ENCODE data around the gene TNIP1. TPM values are rescaled to one million over a fixed set of nuclear protein-coding genes. Genes with fewer than 3 reads are reported as not detected.

The TNIP1 gene
- total RNA-seq, 2 experiments from 2014 or later, result 127 TPM

DNA sequence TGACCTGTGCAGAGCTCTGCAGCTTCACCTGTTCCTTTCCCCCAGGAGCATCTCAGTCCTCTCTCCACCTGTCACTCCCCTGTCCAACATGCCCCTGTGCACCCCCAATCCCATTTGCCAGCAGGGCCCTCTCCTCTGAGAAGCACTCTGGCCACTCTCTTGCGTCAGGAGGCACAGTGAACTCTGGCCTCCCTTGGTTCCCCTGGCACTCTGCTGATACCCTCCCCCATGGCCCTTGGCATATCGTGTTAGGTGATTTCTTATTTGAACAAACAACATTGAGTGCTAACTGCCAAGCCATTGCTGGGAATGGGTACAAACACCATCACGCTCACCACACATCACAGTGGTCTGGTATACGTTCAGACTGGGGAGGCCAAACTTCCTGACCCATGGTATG, 20.9 kb upstream of the TNIP1 start:
- Mint-ChIP-seq H3K4me3 (no peak overlapping the region), H3K9me3 (no peaks in the 10 kb centered on the region), H3K4me1 (peaks cover 35% of the 10 kb centered on the region), H3K27ac (peak overlapping the region; percentile 31), H3K36me3 (ENCODE audit: low read depth) (peaks cover 72% of the 10 kb centered on the region), H3K27me3 (no peaks in the 10 kb centered on the region)
- DNase-seq, result no peak
- ChIA-PET CTCF (interaction anchor here (1.0 to 1.7 kb wide), 5 partner anchors 8 to 63 kb away, joined by 3 to 7 read pairs (median 4); no protein-coding TSS in a partner anchor), POLR2A (no interaction called here)

DNA sequence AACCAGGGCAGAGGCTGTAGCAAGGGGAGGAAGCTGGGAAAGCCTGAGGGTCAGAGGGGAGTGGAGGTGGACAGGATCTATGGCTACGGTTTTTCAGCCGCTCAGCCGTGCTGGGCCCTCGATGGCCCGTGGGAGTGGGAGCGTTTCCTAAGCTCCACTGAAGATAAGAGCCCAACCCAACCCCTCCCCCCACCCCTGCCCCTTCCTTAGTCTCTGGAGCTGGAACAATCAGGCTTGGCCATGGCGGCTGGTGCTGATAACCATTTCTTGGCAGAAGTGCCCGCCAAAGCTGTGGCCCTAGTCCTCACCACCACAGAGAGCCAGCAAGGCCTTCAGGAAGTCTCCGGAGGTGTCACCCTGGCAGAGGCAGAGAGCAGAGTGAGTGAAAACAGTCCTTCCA, 20.3 kb upstream of the TNIP1 start:
- H3K4me1 Mint-ChIP-seq, result peaks cover 39% of the 10 kb centered on the region
- H3K4me3 Mint-ChIP-seq, result no peak overlapping the region
- H3K27ac Mint-ChIP-seq, result no peak overlapping the region
- DNase-seq, result no peak
- H3K36me3 Mint-ChIP-seq (ENCODE audit: low read depth), result peaks cover 70% of the 10 kb centered on the region
- no peaks in the 10 kb centered on the region for H3K27me3 Mint-ChIP-seq
- no peaks in the 10 kb centered on the region for H3K9me3 Mint-ChIP-seq
- CTCF ChIA-PET, result interaction anchor here (1.0 to 1.6 kb wide), 3 partner anchors 9 to 64 kb away, joined by 3 to 5 read pairs (median 3); no protein-coding TSS in a partner anchor
- POLR2A ChIA-PET, result no interaction called here

DNA sequence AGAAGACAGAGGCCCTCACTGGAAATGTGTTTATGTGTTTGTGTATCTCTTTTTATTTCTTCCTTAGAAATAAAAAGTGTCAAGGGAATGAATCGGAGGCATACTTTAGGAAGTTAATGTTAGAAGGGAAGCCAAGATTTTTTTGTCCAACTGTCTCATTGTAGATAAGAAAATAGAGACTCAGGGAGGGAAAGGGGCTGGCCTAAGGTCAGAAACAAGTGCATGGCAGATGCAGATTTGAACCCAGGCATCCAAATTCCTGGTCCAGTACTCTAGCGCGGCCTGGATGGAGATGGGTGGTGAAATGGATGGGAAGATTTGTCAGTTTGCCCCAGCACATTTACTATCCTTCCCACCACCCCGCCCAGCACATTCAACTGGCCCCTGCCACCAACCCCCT, 19.8 kb upstream of the TNIP1 start:
- Mint-ChIP-seq H3K27ac (no peak overlapping the region), H3K4me3 (no peak overlapping the region), H3K4me1 (peaks cover 44% of the 10 kb centered on the region), H3K36me3 (ENCODE audit: low read depth) (peaks cover 75% of the 10 kb centered on the region), H3K27me3 (no peaks in the 10 kb centered on the region), H3K9me3 (no peaks in the 10 kb centered on the region)
- POLR2A ChIA-PET, result no interaction called here
- no peak for DNase-seq
- CTCF ChIA-PET, result interaction anchor here (1.6 kb wide), 1 partner anchor 64 kb away, joined by 5 read pairs; no protein-coding TSS in a partner anchor

DNA sequence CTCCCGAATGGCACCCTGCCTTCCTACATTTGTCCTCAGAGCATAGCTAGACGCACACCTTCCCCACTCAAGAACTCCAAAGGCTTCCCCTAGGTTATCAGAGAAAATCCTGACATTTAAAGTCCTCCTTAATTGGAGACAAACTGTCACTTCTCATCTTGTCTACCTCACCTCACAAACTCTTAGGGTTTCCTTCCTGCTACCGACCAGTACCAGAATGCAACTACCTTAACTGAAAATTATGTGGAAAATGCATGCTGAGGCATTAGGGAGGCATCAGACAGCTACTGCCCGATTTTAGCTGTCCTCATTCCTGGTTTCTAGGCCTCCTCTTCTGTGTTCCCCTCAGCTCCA, 17.9 kb upstream of the TNIP1 start:
- ChIA-PET CTCF (interaction anchor here (0.9 to 5.5 kb wide), 8 partner anchors 9 to 67 kb away, joined by 3 to 27 read pairs (median 6); no protein-coding TSS in a partner anchor), POLR2A (no interaction called here)
- Mint-ChIP-seq H3K36me3 (ENCODE audit: low read depth) (peaks cover 65% of the 10 kb centered on the region), H3K4me1 (peaks cover 63% of the 10 kb centered on the region), H3K27ac (peak overlapping the region; percentile 65), H3K4me3 (peak overlapping the region; percentile 14), H3K27me3 (no peaks in the 10 kb centered on the region), H3K9me3 (no peaks in the 10 kb centered on the region)
- no peak for DNase-seq

DNA sequence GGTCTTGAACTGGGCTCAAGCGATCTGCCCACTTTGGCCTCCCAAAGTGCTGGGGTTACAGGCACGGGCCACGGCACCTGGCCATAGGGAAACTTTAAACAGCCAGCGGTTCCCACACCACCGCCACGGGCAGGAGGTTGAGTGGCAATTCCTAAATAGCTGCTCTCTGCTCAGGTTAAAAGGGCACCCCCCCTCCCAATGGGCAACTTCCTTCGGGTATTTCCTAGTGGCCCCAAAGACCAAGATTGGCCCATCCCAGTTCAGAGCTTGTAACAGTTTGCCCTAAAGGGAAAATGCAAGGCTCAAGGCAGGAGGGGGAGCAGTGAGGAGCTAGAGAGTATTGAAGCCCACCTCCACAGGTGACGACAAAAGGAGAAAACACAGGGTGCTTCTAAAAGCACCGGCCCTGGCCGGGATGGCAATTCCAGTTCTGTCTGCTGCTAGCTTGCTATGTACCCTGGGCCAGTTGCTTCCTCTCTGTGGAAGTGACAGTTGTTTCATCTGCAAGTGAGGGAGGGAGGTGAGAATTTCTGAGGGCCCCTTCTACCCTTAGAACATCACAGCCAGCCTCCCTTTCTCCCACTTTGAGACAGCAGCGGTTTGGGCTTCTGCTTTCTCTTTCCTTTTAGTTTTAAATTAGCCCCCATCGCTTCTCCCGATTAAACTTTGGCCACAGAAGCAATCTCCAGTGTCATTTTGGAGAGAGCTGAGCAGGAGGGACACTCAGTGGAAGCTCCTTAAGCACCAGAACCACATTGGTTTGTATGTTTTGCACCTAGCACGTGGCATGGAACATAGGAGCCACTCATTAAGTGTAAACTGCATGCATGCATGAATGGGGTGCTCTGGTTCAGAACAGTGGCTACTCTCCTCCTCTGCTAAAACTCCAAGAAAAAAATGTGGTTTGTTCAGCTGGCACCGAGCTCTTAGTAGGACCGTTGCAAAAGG, 17.3 kb upstream of the TNIP1 start:
- peak; percentile 37 for DNase-seq
- H3K27me3 Mint-ChIP-seq, result no peaks in the 10 kb centered on the region
- POLR2A ChIA-PET, result interaction anchor here (1.4 kb wide), 1 partner anchor 15 kb away, joined by 4 read pairs; no protein-coding TSS in a partner anchor
- H3K4me3 Mint-ChIP-seq, result peak overlapping the region; percentile 14
- H3K9me3 Mint-ChIP-seq, result no peaks in the 10 kb centered on the region
- CTCF ChIA-PET, result interaction anchor here (0.9 to 5.5 kb wide), 10 partner anchors 8 to 67 kb away, joined by 3 to 27 read pairs (median 5); no protein-coding TSS in a partner anchor
- peaks cover 58% of the 10 kb centered on the region for H3K36me3 Mint-ChIP-seq (ENCODE audit: low read depth)
- peaks cover 70% of the 10 kb centered on the region for H3K4me1 Mint-ChIP-seq
- peak overlapping the region; percentile 82 for H3K27ac Mint-ChIP-seq

DNA sequence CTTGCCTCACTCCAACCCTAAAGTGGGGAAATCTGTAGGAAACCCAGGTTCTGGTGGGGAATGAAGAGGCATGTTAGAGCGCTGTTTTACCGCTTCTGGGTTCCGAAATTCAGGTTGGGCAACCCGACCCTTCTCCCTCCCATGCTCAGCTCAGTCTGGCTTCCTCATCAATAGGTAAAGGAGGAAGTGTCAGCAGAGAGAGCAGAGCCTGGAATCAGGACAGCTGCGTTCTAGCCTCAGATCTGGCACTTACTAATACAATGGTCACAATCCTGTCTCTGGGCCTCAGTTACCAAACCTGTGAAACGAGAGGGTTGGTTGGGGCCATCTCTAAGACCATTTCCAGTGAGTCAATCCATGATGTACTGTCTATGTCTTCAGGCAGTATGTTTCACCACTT, 16.2 kb upstream of the TNIP1 start:
- H3K4me1 Mint-ChIP-seq, result peaks cover 76% of the 10 kb centered on the region
- ChIA-PET POLR2A (interaction anchor here (1.4 kb wide), 1 partner anchor 14 kb away, joined by 4 read pairs; no protein-coding TSS in a partner anchor), CTCF (interaction anchor here (1.0 to 5.5 kb wide), 4 partner anchors 12 to 19 kb away, joined by 3 to 27 read pairs (median 4); no protein-coding TSS in a partner anchor)
- H3K27ac Mint-ChIP-seq, result no peak overlapping the region
- no peak for DNase-seq
- H3K36me3 Mint-ChIP-seq (ENCODE audit: low read depth), result peaks cover 52% of the 10 kb centered on the region
- H3K4me3 Mint-ChIP-seq, result no peak overlapping the region
- no peaks in the 10 kb centered on the region for H3K9me3 Mint-ChIP-seq
- no peaks in the 10 kb centered on the region for H3K27me3 Mint-ChIP-seq

DNA sequence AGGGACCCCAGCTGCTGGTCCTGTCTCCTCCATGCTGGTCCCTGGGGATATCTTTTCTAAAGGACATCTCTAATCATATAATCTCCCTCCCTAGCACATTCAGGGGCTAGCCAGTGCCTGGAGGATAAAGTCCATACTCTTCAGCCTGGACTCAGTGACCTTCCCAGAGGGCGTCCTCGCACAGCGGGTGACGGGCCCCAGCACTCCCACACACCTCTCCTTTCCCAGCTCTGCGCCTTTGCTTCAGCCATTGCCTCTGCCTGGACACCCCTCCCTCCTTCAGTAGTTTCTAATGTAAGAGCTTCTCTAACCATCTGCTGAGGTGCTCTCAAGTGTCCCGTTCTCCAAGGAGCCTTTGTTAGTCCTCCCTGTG, 15.2 kb upstream of the TNIP1 start:
- CTCF ChIA-PET, result interaction anchor here (0.6 to 5.5 kb wide), 8 partner anchors 9 to 745 kb away, joined by 3 to 27 read pairs (median 4); no protein-coding TSS in a partner anchor

DNA sequence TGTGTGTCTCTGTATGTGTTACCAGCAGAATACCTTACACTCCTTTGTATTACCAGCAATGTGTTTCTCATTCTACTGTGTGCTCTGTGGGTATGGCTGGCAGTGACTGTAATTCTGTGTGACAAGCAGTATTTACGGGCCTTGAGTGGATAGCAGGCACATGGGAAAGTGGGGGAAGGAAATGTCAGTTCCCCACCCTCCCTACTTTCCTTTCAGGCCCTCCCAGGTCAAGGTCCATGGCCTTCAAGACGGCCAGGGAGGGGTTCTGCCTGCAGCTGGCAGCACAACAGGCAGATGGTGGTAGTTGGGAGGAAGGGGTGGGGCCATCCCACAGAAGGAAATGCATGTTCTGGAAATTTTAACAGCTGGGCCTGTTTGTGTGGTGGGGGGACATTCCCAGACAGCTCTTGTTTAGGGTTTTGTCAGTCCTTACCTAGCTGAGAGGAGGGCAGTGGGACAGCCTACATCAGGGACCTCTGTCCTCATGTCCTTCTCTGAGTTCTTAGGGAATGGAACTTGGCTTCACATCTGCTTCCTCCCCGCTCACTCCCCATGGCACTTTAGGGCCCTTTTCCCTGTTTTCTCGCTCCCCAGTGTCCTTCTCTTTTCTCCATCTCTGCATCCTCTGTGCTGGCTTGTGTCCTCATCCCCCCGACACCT, 14.6 kb upstream of the TNIP1 start:
- peak overlapping the region; percentile 82 for H3K27ac Mint-ChIP-seq
- peaks cover 40% of the 10 kb centered on the region for H3K36me3 Mint-ChIP-seq (ENCODE audit: low read depth)
- H3K9me3 Mint-ChIP-seq, result no peaks in the 10 kb centered on the region
- H3K4me3 Mint-ChIP-seq, result no peak overlapping the region
- DNase-seq, result no peak
- POLR2A ChIA-PET, result interaction anchor here (0.6 to 1.0 kb wide), 2 partner anchors 23 to 47 kb away, joined by 3 to 4 read pairs; no protein-coding TSS in a partner anchor
- H3K27me3 Mint-ChIP-seq, result no peaks in the 10 kb centered on the region
- H3K4me1 Mint-ChIP-seq, result peaks cover 77% of the 10 kb centered on the region
- CTCF ChIA-PET, result interaction anchor here (1.2 to 5.5 kb wide), 5 partner anchors 8 to 31 kb away, joined by 4 to 27 read pairs (median 5); no protein-coding TSS in a partner anchor

More for the DNA sequence above, 15.2 kb upstream of the TNIP1 start:
- peak overlapping the region; percentile 82 for H3K27ac Mint-ChIP-seq
- POLR2A ChIA-PET, result interaction anchor here (1.0 kb wide), 1 partner anchor 22 kb away, joined by 3 read pairs; no protein-coding TSS in a partner anchor
- no peak for DNase-seq
- H3K9me3 Mint-ChIP-seq, result no peaks in the 10 kb centered on the region
- H3K27me3 Mint-ChIP-seq, result no peaks in the 10 kb centered on the region
- peaks cover 45% of the 10 kb centered on the region for H3K36me3 Mint-ChIP-seq (ENCODE audit: low read depth)
- peaks cover 78% of the 10 kb centered on the region for H3K4me1 Mint-ChIP-seq
- no peak overlapping the region for H3K4me3 Mint-ChIP-seq

DNA sequence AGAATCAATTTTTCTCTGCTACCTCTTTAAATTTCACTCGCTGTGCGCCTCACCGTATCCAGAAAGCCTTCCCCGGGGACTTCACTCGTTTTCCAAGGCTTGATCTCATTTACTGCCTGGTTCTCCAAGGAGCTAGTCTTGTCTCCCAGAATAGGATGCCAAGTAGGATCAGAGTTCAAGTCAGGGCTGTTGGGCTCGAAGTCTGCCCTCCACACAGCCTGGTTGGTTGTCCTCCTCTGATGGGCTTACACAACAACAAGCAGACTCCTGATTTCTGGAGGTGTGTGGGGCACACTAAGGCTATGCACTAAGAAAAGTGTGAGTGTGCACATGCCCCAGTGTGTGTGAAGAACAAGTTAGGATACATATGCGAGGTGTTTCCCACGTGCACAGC, 14.0 kb upstream of the TNIP1 start:
- Mint-ChIP-seq H3K4me1 (peaks cover 72% of the 10 kb centered on the region), H3K9me3 (no peaks in the 10 kb centered on the region), H3K27ac (no peak overlapping the region), H3K27me3 (no peaks in the 10 kb centered on the region), H3K36me3 (ENCODE audit: low read depth) (peaks cover 35% of the 10 kb centered on the region), H3K4me3 (peak overlapping the region; percentile 17)
- POLR2A ChIA-PET, result interaction anchor here (0.6 to 1.0 kb wide), 2 partner anchors 23 to 46 kb away, joined by 3 to 4 read pairs; no protein-coding TSS in a partner anchor
- CTCF ChIA-PET, result interaction anchor here (1.6 to 5.5 kb wide), 3 partner anchors 16 to 31 kb away, joined by 5 to 27 read pairs (median 5); no protein-coding TSS in a partner anchor
- no peak for DNase-seq

DNA sequence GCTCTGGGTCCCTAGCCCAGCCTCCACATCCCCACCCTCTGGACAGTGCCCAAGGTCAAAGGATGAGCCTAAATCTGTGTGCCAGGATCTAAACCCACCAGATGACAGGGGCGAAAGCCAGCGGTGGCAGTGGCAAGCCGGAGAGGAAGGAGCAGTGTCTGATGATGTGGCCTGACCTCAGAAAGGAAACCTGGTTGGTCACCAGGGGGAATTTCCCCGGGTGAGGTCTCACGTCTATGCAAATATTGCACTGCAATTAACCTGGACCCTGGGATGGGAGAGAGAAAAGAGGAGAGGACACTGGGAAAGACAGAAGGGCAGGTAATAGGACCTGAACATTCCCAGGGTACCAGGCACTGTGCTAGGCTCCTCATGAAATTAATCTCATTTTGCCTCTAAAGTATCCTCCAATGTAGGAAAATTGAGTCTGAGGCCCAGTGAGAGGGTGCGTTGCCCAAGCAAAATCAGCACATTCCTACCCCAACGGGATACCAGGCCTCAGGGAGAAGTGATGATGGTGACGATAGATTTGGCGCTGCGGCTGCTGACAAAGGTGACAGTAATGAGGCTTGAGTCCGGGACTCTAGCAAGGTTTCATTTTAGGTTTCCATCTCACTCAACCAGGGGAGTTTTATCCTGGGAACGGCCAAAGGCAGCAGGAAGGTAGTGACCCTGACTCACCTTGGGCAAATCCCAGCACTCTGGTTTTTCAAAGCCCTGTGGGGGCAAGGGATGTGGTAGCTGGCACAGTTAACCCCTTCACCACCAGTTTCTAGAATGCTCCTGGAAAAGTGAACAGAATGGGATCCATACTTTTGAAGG, 13.4 kb upstream of the TNIP1 start:
- Mint-ChIP-seq H3K27ac (peak overlapping the region; percentile 67), H3K27me3 (no peaks in the 10 kb centered on the region), H3K9me3 (no peaks in the 10 kb centered on the region), H3K4me1 (peaks cover 67% of the 10 kb centered on the region), H3K4me3 (peak overlapping the region; percentile 17), H3K36me3 (ENCODE audit: low read depth) (peaks cover 29% of the 10 kb centered on the region)
- peak; percentile 51 for DNase-seq
- ChIA-PET CTCF (interaction anchor here (1.2 to 5.5 kb wide), 7 partner anchors 13 to 247 kb away, joined by 3 to 27 read pairs (median 4); partner anchors contain the start of gene TNIP1), POLR2A (no interaction called here)

DNA sequence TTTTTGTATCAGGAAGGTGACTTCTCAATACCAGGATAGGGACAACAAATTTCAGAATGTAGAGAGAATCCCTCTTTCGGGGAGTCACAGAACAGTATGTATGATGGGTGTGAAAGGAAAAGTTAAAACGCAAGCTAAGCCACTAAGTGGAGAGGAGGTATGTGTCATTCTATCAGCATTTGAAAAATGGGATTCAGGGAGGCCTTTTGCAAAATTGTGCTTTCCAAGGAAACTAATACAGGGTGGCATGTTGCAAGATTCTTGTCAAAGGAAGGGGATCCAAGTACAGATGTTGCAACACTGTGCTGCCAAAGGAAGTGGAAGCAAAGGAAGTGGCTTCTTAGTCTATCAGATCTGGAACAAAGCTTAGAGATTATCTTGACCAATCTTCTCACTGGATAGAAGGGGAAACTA, 12.6 kb upstream of the TNIP1 start:
- ChIA-PET CTCF (interaction anchor here (0.9 to 2.4 kb wide), 8 partner anchors 12 to 246 kb away, joined by 3 to 8 read pairs (median 4); partner anchors contain the start of gene TNIP1), POLR2A (no interaction called here)
- peak overlapping the region; percentile 67 for H3K27ac Mint-ChIP-seq
- peaks cover 22% of the 10 kb centered on the region for H3K36me3 Mint-ChIP-seq (ENCODE audit: low read depth)
- peak overlapping the region; percentile 16 for H3K4me3 Mint-ChIP-seq
- no peak for DNase-seq
- H3K4me1 Mint-ChIP-seq, result peaks cover 62% of the 10 kb centered on the region
- no peaks in the 10 kb centered on the region for H3K9me3 Mint-ChIP-seq
- no peaks in the 10 kb centered on the region for H3K27me3 Mint-ChIP-seq

All from activated CD4-positive, alpha-beta T cell treated with anti-CD3 and anti-CD28 coated beads, Interleukin-2, amount 10 ng/mL, durations not matched to agents 7 days and 5 days (primary cell).